ENCODE data around the gene AQP10.

AQP10 gene

DNA sequence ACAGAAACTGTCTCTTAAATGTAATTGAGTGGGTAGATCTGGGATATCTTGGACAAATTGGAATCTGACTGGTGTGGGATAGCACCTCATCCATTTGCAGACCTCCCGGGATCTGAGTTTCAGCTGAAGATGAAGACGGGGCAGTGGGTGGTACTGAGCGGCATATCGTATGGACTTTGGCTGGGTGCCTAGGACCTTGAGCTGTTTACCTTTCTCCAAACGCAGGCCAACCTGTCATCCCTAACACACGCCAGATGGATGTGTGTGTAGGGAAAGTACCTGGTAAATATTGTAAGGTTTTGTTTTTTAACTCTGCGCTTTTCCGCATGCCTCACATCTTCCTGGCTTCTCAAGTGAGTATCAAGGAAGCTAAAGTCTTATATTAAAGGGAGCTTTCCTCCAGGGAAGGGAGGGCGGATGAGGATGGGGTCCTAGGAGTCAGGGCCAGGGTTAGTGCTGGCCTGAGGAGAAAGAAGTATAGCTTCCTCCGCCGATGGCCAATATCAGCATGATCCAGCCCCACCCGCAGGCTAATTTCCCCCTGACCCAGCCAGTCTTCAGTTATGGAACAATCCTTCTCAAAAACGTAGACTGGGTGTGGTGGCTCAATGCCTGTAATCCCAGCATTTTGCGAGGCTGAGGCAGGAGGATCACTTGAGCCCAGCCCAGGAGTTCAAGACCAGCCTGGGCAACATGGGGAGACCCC lies 30.6 kb downstream of the AQP10 start:
- TF ChIP-seq, protein P1, sequence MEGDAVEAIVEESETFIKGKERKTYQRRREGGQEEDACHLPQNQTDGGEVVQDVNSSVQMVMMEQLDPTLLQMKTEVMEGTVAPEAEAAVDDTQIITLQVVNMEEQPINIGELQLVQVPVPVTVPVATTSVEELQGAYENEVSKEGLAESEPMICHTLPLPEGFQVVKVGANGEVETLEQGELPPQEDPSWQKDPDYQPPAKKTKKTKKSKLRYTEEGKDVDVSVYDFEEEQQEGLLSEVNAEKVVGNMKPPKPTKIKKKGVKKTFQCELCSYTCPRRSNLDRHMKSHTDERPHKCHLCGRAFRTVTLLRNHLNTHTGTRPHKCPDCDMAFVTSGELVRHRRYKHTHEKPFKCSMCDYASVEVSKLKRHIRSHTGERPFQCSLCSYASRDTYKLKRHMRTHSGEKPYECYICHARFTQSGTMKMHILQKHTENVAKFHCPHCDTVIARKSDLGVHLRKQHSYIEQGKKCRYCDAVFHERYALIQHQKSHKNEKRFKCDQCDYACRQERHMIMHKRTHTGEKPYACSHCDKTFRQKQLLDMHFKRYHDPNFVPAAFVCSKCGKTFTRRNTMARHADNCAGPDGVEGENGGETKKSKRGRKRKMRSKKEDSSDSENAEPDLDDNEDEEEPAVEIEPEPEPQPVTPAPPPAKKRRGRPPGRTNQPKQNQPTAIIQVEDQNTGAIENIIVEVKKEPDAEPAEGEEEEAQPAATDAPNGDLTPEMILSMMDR (conservative IDR thresholded peaks at IDR 0.05; ENCODE audit: low read length) = no peak
- no peak for DNase-seq (ENCODE audit: low read depth)
- no peak overlapping the region for H3K4me3 ChIP-seq (ENCODE audit: low read length)

DNA sequence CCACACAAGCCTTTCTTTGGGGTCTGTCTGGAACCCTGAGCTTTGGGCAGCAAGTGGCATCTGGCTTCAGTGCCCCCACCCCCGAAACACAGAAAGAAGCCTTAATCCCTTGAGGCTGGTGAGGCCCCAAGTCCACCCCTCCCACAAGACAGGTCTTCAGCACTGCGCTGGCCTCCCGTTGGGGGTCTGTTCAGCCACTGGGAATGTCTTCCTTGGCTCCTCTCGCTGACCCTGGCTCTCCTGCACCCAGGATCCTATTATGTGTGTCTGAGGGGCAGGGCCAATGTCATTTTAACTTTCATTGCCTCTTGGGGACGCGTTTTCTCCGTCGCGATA lies 31.3 kb downstream of the AQP10 start:
- no peak for DNase-seq (ENCODE audit: low read depth)
- TF ChIP-seq, protein P1 (conservative IDR thresholded peaks at IDR 0.05; ENCODE audit: low read length) = no peak
- peak overlapping the region; percentile 51 for H3K4me3 ChIP-seq (ENCODE audit: low read length)

DNA sequence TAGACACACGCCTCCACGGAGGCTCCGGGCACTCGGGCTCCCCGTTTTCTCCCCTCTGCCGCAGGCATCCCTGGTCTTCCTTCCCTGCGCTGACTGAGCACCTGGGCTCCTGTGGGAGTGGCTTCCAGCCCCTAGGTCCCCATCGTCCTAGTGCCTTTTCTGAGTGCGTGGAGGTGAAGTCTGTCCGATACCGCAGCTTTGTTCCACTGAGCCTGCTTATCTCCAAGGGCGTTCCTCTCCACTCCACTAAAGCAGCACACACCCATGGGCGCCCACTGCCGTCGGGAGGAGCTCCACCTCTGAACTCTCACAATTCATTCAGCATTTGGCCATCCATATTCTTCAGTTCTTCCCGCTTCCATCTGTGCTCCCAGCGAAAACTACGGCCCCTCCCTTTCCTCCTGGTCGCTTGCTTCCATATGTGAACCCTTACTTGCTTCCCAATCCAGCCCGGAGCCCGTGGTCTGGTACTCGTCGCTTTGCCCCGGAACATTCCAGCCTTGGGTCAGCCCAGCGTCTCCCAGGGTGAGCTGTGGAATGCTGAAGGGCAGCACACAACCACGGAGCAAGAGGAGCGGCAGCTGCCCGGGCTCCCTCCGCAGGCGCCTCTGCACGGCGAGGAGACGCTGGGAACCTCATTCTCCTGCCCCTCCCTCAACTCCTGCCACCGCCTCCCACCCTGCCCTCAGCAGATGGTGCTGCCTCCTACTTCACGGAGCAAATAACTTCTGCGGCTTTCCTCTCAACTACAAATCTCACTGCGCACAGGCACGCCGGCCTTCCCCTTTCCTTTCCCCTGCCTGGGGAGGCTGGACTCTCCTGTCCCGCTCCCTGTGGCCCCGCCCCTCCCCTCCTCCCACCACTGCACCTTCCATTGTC lies 31.9 kb downstream of the AQP10 start:
- DNase-seq (ENCODE audit: low read depth) = peak; percentile 65
- TF ChIP-seq, protein P1 (conservative IDR thresholded peaks at IDR 0.05; ENCODE audit: low read length) = no peak; the same call in 1 of the 2 replicates
- peak overlapping the region; percentile 51 for H3K4me3 ChIP-seq (ENCODE audit: low read length)

DNA sequence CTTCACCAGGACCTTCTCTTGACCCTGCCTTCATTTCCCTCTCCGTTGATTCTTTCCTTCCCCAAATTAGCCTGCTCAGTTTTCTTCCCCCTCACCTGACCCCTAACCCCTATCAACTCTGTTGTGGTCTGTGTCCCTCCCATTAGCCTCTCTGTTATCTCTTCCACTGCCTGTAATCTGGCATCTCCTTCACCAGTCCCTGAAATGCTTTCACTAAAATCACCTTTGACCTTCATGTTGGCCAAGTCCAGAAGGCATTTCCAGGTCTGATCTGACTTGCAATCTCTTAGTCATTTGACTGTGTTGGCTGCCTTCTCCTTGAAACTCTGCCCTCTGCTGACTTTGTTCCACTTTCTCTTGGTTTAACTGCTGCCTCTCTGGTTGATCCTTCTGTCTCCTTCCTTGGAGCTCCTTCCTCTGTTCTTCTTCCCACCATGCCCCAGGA lies 32.6 kb downstream of the AQP10 start:
- TF ChIP-seq, protein P1 (conservative IDR thresholded peaks at IDR 0.05; ENCODE audit: low read length) = peak; percentile 55
- H3K4me3 ChIP-seq (ENCODE audit: low read length) = no peak overlapping the region; the same call in 1 of the 2 replicates
- peak; percentile 59 for DNase-seq (ENCODE audit: low read depth)

DNA sequence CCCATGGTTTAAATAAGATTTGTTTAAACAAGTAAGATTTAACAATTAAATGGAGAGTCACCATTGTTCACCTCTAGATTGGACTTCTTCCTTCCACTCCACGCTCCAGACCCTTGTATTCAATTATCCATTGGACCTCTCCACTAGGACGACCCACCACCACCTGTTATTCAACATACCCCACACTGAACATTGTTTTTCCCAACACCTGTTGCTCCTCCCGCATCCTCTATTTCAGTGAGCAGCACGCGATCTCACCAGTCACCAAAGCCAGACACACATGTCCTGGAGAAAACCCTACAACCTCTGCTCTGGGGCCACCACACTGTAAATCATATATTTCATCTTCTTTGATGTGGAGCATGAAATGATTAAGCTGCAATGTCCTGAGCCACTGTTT lies 33.1 kb downstream of the AQP10 start:
- TF ChIP-seq, protein P1 (conservative IDR thresholded peaks at IDR 0.05; ENCODE audit: low read length) = no peak
- H3K4me3 ChIP-seq (ENCODE audit: low read length) = no peak overlapping the region
- DNase-seq (ENCODE audit: low read depth) = no peak

DNA sequence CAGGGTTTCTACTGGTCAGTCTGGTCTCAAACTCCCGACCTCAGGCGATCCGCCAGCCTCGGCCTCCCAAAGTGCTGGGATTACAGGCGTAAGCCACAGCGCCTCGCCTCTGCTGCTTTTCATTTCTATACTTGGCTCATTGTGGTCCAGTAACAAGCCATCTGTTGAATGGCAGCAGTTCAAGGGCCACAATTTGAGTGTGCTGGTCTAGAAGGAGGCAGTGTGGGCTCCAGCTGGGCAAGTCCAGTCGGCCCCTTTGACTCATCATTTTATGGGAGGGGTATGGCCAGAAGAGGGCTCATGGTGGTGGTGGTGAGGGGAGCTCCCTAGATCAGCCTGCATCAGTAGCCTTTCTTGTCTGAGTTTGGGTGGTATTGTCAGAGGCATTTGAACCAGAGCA lies 37.6 kb downstream of the AQP10 start:
- TF ChIP-seq, protein P1 (conservative IDR thresholded peaks at IDR 0.05; ENCODE audit: low read length) = no peak
- no peak overlapping the region for H3K4me3 ChIP-seq (ENCODE audit: low read length)
- DNase-seq (ENCODE audit: low read depth) = no peak
